GM18519 (cell line): ENCODE results near the gene MARCHF9.
A peak's percentile ranks its signal among the peaks of the same experiment; 100 is the strongest.

Experiments
- ATAC-seq: cut with Tn5 transposase; IDR thresholded peaks from one replicate; pipeline ENCODE4 v1.9.1; 2021; ENCODE audit warnings: mild to moderate bottlenecking, moderate library complexity; ENCODE audit not compliant: unreplicated experiment, low FRiP score

Gene MARCHF9

DNA sequence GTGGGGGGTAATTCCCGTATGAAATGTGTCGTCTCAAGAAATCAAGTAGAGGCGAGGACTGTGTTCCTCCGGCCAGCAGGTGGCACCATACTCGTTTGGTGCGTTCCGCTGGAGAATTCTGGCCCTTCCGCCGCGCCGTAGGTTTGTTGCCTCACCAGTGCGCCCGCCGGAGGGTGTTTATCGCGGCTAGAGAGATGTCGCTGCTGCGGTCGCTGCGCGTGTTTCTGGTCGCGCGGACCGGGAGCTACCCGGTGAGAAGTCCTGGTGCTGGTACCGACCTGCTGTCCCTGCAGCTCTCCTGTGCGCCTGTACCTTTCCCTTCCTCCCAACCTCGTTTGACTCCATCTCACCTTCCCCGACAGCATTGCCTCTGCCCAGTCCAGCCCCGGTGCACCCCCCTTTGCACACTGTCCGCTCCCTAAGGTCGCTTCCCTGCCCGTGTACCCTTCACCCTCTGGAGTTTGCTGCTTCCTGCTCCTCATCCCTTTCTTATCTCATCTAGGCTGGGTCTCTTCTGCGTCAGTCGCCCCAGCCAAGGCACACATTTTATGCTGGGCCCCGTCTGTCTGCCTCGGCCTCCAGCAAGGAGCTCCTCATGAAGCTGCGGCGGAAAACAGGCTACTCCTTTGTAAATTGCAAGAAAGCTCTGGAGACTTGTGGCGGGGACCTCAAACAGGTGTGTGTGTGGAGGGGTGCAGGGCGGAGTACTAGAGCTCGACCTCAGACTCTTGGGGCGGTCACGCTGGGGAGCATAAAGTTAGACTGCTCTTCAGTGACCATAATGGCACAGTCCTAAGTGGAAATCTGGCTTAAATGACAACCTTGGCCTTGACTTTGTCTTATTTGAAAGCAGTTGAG is 27.9 kb downstream of the MARCHF9 start, which contains the start of gene TSFM:
Gene TSFM, plus strand, starts transcription at position 180 of the 858 bp plus-strand sequence. Its CDS starts 15 bp downstream, at position 195.
- peak; percentile 49 for ATAC-seq

DNA sequence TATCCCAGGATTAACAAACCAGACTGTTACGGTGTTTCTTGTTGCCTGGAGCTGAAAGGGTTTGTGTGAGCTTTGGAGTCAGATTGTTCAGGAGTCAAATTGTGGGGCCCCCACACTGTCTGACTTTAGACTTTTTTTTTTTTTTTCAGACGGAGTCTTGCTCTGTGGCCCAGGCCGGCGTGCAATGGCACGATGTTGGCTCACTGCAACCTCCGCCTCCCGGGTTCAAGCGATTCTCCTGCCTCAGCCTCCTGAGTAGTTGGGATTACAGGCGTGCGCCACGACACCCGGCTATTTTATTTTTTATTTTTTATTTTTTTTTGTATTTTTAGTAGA is 28.5 kb downstream of the MARCHF9 start:
- no peak for ATAC-seq

DNA sequence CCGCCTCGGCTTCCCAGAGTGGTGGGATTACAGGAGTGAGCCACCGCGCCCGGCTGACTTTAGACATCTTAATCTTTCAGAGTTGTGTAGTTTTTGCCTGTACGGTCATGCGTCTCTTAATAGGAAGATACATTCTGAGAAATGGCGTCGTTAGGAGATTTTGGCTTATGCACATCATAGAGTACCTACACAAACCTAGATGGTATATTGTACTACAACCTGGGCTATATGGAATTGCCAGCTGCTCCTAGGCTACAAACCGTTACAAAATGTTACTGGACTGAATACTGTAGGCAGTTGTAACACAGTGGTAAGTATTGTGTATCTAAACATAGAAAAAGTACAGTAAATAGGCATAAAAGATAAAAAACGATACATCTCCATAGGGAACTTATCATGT is 29.0 kb downstream of the MARCHF9 start:
- ATAC-seq = no peak

DNA sequence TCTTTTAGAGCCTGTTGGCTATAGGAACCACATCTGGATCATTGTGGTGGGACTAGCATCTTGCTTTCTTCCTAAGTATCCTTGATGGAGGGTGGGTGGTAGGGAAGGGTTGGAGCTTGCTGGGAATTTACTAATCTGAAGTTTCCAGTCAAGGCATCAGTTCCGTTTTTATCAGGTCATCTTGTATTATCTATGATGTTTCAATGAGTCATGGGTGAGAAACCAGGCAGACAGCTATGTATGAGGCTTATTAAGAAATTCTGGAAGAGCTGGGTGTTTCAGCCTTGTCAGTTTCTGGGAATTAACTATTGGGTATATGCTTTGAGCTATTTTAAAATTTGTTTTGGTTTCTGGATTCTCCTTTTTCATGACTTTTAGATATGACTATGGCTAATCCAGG is 39.0 kb downstream of the MARCHF9 start:
- ATAC-seq = no peak

DNA sequence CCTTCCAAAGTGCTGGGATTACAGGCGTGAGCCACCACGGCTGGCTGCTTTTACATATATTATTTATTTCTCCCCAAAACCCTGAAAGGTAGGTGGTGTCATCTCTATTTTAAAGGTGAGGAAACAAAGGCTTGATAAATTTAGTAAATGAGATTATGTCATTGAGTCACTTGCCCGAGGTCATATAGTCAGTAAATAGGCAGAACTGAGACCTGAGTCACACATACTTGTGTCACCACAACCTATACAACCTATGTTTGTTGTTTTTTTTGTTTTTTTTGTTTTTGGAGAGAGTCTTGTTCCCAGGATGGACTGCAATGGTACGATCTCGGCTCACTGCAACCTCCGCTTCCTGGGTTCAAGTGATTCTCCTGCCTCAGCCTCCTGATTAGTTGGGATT is 40.5 kb downstream of the MARCHF9 start:
- ATAC-seq = no peak

DNA sequence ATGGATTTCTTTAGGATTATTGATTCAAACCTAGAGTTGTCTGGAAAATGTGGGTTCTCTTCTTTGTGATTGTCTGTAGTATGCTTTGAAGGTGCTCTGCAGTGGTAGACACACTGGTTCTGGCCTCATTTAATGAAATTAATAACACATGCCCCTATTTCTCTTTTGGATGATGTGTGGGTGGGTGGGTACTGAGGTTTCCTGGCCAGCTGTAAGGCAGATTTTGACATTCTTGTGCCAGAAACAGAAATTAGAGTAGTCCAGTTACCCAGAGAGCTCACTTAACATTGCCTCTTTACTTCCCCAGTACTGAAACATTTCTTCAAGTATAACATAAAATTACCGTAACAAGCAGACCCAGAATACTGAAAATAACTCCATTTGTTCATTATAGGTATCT is 42.1 kb downstream of the MARCHF9 start:
- no peak for ATAC-seq

DNA sequence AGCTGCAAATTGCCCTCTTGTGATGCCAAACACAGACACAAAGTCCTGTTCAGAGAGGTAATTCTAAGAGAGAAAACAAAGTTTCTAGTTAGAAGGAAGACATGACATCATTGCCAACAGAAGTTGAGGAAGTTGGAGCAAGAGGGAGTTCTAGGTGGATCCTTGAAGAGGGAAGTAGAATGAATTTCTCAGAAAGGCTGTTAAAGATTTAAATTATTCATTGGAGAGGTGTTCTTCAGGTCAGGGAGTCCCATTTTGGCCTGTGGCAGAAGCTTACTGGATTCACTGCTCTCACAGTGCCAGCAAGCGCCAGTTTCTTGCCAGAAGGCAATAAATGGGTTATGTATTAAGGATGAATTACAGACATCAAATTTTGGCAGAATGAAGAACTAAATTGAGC is 43.0 kb downstream of the MARCHF9 start:
- ATAC-seq = no peak

DNA sequence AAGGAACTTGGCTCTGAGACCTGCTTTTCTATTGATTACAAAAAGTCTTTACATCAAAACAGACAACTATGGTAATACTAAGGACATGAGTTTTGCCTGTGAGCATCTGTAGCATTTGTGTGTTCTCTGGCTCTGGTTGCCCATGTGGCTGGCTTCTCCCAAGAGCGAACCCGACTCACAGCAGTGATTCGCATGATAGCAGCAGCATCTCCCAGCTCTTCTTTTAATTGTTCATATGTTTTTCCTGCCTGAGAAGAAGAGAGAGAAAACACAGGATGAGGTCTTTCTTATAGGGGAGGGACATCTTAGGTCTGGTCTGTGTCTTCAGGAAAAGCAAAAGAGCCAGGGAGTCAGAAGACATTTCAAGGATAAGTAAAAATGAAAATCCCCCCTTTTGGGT is 46.1 kb downstream of the MARCHF9 start:
- ATAC-seq = no peak

DNA sequence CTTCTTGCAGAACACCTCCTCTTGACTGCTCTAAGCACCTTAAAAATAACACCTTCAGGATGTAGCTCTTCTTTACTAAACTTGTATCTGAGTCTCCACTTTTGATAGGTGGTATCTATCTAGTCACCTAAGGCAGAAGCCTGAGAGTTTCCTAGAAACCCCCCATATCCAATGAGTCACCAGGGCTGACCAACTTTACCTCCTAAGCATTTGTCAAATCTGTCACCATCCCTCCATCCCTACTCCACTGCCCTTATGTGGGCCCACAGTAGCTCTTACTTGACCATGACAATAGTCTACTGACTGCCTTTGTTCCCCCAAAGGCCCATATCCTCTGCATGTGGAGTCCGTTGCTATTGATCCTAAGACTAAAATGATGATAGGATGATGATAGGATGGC is 47.7 kb downstream of the MARCHF9 start:
- no peak for ATAC-seq

DNA sequence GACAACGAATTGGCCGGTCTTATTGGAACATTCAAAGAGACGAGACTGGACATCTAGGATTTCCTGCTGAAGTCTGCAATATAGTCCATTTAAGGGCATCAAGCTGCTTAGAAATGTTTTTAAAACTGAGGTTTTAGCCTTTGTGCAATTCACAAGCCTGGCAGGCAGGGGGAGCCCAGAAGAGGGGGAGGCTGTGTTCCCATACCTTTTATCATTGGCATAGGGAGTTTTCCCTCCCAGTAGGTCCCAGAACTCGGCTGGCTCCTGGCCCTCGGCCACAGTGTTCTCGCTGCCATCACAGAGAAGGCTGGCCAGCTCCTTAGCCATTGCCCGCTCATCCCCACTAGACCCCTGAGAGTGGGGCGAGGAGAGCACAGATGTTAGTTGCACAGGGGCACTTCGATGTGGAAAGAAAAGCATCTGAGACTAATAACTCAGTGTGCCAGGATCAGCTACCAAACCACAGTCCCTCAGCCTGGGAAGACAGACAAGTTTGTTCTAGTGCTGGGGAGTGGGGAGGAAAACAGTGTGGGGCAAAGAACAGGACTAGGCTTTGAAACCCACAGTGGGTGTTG is 48.5 kb downstream of the MARCHF9 start:
- no peak for ATAC-seq

DNA sequence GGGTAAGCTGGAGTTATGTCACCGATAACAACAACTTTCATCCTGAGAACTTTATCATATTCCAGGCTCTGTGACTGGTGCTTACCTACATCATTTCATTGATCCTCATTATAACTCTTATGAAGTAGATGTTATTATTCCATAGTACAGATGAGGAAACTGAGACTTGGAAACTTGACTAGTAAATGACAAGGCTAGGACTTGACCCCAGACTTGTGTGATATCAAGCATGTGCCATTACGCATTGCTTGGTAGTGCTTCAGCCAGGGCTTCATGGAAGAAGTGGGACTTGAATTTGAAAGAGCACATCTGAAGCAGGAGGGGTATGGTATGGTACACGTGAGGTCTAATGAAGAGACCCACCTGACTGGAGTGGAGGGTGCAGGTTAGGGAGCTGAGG is 51.8 kb downstream of the MARCHF9 start:
- no peak for ATAC-seq

DNA sequence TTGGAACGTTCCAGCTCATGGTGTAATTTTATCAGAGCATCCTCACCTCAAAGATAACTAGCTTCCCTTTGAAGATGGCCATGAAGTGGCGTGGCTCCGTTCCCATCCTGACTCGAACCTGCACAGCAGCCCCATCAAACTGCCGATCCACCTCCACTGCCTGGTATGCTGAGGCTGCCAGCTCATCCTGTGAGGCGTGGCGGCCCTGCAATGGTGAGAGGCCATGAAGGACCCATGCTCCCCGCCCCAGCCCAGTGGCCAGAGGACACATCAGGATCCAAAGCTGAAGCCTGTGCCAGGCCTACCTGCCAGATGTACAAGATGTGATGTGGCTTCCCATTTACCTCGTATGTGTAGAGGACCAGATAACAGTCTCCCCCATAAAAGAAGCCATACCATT is 52.4 kb downstream of the MARCHF9 start:
- ATAC-seq = no peak

DNA sequence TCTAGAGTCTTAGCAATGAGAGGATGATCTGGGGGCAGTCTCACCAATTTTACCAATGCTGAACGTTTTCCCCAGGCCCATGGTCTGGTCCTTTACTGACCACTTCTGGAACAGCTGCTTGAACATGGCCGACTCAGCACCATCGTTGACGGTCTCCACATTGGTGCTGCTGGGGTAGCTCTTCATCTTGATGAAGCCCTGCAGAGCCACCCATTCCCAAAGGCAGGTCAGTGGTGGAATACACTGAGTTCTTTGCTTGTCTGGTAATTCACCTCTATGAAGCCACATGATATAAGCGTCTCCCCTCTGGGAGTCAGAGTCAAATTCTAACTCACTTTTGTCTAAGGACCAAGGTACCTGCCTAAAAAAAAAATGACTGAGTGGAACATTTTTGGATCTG is 53.4 kb downstream of the MARCHF9 start:
- no peak for ATAC-seq

DNA sequence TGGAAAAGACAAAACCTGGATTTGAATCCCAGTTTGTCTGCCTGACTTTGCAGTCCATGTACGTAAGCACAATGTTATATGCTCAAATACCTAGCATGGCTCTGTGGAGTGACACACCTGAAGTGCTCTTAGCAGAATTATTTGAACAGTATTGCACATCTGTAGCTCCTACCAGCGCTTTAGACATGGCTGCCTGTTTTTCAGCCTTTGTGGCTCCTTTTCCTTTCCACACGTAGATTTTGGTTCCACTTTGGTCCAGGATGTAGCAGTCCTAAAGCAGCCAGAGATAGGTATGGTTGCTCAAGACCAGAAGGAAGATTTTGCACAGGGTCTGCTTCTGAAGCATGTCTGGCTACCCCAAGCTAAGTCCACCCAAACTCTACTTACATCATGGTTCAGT is 54.5 kb downstream of the MARCHF9 start:
- no peak for ATAC-seq
